ENCODE measurements around the gene NEURL1. TPM values are rescaled to one million over a fixed set of nuclear protein-coding genes. Genes with fewer than 3 reads are reported as not detected.

NEURL1 gene
- total and polyA plus RNA-seq, 9 donors: 0.28 to 5.6 (median 3.1) TPM

GRCh38 chr10:103553743-103554487 is 60.4 kb downstream of the NEURL1 start:
- no peaks in the 10 kb centered on the region for H3K27me3 ChIP-seq
- H3K27ac ChIP-seq: no peak overlapping the region
- H3K4me1 ChIP-seq (ENCODE audit: insufficient read depth): peaks cover 4% of the 10 kb centered on the region
- 87% methylated on average over 8 of the region's 8 CpGs for WGBS, 3 donors
- no peak overlapping the region for H3K4me3 ChIP-seq
- intact Hi-C loops (cut with DNase I): no loop called here
- no peaks in the 10 kb centered on the region for H3K9me3 ChIP-seq
- H3K36me3 ChIP-seq: no peaks in the 10 kb centered on the region
- TF ChIP-seq CTCF (IDR thresholded peaks at IDR 0.05): no peak
- no peak for DNase-seq

DNA sequence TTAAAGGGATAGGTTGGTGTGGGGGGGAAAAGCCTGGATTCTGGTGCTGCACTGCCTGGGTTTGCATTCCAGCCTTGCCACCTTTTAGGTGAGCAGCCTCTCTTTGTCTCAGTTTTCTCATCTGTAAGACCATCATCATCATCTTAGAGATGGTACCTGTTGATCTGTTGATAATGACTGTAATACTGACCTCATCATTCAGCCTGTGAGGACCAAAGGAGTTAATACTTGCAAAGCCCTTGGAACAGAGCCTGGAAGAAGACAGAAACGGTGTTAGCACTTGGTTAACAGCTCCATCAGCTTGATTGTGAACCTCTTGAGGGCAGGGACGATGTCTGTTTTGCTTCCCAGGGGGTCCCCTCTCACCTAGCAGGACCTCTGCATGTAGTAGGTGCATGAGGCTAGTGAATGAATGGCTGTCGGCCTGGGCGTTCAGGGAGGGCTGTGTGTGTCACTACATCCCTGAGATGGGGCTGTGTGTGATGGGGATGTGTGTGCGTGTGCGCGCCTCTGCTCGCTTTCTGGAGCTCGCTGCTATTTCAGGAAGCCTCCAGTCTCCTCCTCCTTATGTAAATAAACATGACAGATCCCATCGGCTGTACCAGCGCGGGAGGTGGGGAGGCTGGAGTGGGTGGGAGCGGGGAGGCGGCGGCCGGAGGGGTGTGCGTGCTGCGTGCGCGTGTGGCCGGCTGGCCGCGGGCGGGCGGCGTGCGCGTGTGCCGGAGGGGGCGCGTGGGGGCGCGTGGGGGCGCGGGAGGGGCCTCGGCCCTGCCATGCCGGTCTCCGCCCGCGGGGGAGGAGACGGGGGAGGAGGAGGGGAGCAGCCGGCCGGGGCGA is 61.2 kb downstream of the NEURL1 start:
- Histone ChIP-seq H3K27me3 (no peaks in the 10 kb centered on the region), H3K9me3 (no peaks in the 10 kb centered on the region), H3K4me3 (peak overlapping the region; percentile 40), H3K36me3 (no peaks in the 10 kb centered on the region), H3K27ac (no peak overlapping the region), H3K4me1 (ENCODE audit: insufficient read depth) (peaks cover 4% of the 10 kb centered on the region)
- TF ChIP-seq EP300 (IDR thresholded peaks at IDR 0.05) (no peak), CTCF (IDR thresholded peaks at IDR 0.05) (no peak), POLR2A (IDR thresholded peaks at IDR 0.05) (no peak)
- intact Hi-C loops (cut with DNase I): no loop called here
- DNase-seq: peak; percentile 52 to 73 (median 67)
- WGBS, 3 donors: 1 to 5% (median 4%) methylated on average over 27 to 38 of the region's 44 CpGs

DNA sequence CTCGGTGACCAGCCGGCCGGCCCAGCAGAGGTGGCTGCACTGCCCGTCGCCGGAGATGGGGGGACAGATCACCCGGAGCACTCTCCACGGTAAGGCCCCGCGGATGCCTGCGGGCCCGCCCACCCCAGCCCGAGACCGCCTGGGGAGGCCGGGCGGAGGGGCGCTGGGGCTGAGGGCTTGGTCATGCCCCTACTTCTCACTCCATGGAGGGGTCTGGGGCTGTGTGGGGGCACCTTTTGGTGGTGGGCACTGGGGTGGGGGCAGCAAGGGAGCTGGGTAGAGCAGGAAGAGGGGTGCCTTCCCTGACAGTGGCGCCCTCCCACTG is 61.8 kb downstream of the NEURL1 start:
- Histone ChIP-seq H3K27ac (no peak overlapping the region), H3K9me3 (no peaks in the 10 kb centered on the region), H3K36me3 (no peaks in the 10 kb centered on the region), H3K4me1 (ENCODE audit: insufficient read depth) (peaks cover 4% of the 10 kb centered on the region), H3K27me3 (no peaks in the 10 kb centered on the region), H3K4me3 (peak overlapping the region; percentile 40)
- no peak for TF ChIP-seq CTCF (IDR thresholded peaks at IDR 0.05)
- no peak for TF ChIP-seq POLR2A (IDR thresholded peaks at IDR 0.05)
- TF ChIP-seq EP300 (IDR thresholded peaks at IDR 0.05): no peak
- WGBS, 3 donors: 3 to 25% (median 5%) methylated on average over 5 to 18 of the region's 18 CpGs
- intact Hi-C loops (cut with DNase I): no loop called here
- DNase-seq: no peak

GRCh38 chr10:103555712-103556111 is 62.2 kb downstream of the NEURL1 start:
- intact Hi-C loops (cut with DNase I): no loop called here
- H3K9me3 ChIP-seq: no peaks in the 10 kb centered on the region
- no peak for DNase-seq
- H3K4me3 ChIP-seq: peak overlapping the region; percentile 40
- 52 to 61% (median 58%) methylated on average over 11 of the region's 11 CpGs for WGBS, 3 donors
- H3K36me3 ChIP-seq: no peaks in the 10 kb centered on the region
- H3K27me3 ChIP-seq: no peaks in the 10 kb centered on the region
- TF ChIP-seq CTCF (IDR thresholded peaks at IDR 0.05) (no peak), EP300 (IDR thresholded peaks at IDR 0.05) (no peak), POLR2A (IDR thresholded peaks at IDR 0.05) (no peak)
- H3K27ac ChIP-seq: no peak overlapping the region
- peaks cover 4% of the 10 kb centered on the region for H3K4me1 ChIP-seq (ENCODE audit: insufficient read depth)

All from ovary (tissue), 9 donors.